ENCODE measurements around the gene RNF34. TPM values are rescaled to one million over a fixed set of nuclear protein-coding genes. Genes with fewer than 3 reads are reported as not detected.
"Not testable (repeated sequence)": the region's sequence is repeated elsewhere in the genome, so short reads cannot be mapped to it uniquely, and the experiment has no call there.

RNF34 gene
- total RNA-seq, 1 experiment from 2014 or later = 109 TPM

- no peak overlapping the region for H3K4me3 ChIP-seq (ENCODE audit: low read length)
- no peak overlapping the region for H3K27ac ChIP-seq (ENCODE audit: low read length)
- H3K9me2 ChIP-seq (replicated peaks; ENCODE audit: insufficient read depth, low read length) = no peaks in the 10 kb centered on the region
- no peak overlapping the region for H3K4me2 ChIP-seq (ENCODE audit: low read depth, low read length, poor library complexity, severe bottlenecking)
- no peak overlapping the region for H3K9ac ChIP-seq (ENCODE audit: low read length)
- H3K79me2 ChIP-seq (ENCODE audit: low read length) = no peaks in the 10 kb centered on the region
- H3K27me3 ChIP-seq (ENCODE audit: low read length) = no peaks in the 10 kb centered on the region
- H2AFZ ChIP-seq (ENCODE audit: low read length) = no peak overlapping the region
- no peaks in the 10 kb centered on the region for H3K9me3 ChIP-seq (ENCODE audit: low read length)
- no peaks in the 10 kb centered on the region for H3K36me3 ChIP-seq (ENCODE audit: insufficient read depth, low read length)
- no peaks in the 10 kb centered on the region for H3K4me1 ChIP-seq (ENCODE audit: low read length)
- no peak for DNase-seq
- H4K20me1 ChIP-seq (ENCODE audit: insufficient read depth, low read depth, low read length) = no peaks in the 10 kb centered on the region
These were observed 21.2 kb upstream of the RNF34 start for GRCh38 chr12:121378736-121379135.

GRCh38 chr12:121379945-121380344 is 20.0 kb upstream of the RNF34 start:
- no peaks in the 10 kb centered on the region for H4K20me1 ChIP-seq (ENCODE audit: insufficient read depth, low read depth, low read length)
- H3K27ac ChIP-seq (ENCODE audit: low read length) = no peak overlapping the region
- no peak overlapping the region for H3K9ac ChIP-seq (ENCODE audit: low read length)
- H3K4me1 ChIP-seq (ENCODE audit: low read length) = no peaks in the 10 kb centered on the region
- H3K36me3 ChIP-seq (ENCODE audit: insufficient read depth, low read length) = no peaks in the 10 kb centered on the region
- no peak for DNase-seq
- no peak overlapping the region for H2AFZ ChIP-seq (ENCODE audit: low read length)
- no peak overlapping the region for H3K4me3 ChIP-seq (ENCODE audit: low read length)
- no peak overlapping the region for H3K4me2 ChIP-seq (ENCODE audit: low read depth, low read length, poor library complexity, severe bottlenecking)
- H3K79me2 ChIP-seq (ENCODE audit: low read length) = no peaks in the 10 kb centered on the region
- H3K9me2 ChIP-seq (replicated peaks; ENCODE audit: insufficient read depth, low read length) = no peaks in the 10 kb centered on the region
- no peaks in the 10 kb centered on the region for H3K9me3 ChIP-seq (ENCODE audit: low read length)
- H3K27me3 ChIP-seq (ENCODE audit: low read length) = no peaks in the 10 kb centered on the region

GRCh38 chr12:121383601-121384021 is 16.3 kb upstream of the RNF34 start:
- Histone ChIP-seq H3K4me1 (ENCODE audit: low read length) (no peaks in the 10 kb centered on the region), H3K9me2 (replicated peaks; ENCODE audit: insufficient read depth, low read length) (no peaks in the 10 kb centered on the region)

GRCh38 chr12:121384891-121385290 is 15.0 kb upstream of the RNF34 start:
- H3K4me1 ChIP-seq (ENCODE audit: low read length); H2AFZ ChIP-seq (ENCODE audit: low read length): not testable (repeated sequence)

More at GRCh38 chr12:121383601-121384021, 16.3 kb upstream of the RNF34 start:
- Histone ChIP-seq H3K27me3 (ENCODE audit: low read length) (no peaks in the 10 kb centered on the region), H3K27ac (ENCODE audit: low read length) (no peak overlapping the region), H3K9ac (ENCODE audit: low read length) (no peak overlapping the region), H3K36me3 (ENCODE audit: insufficient read depth, low read length) (no peaks in the 10 kb centered on the region), H3K4me2 (ENCODE audit: low read depth, low read length, poor library complexity, severe bottlenecking) (no peak overlapping the region), H4K20me1 (ENCODE audit: insufficient read depth, low read depth, low read length) (no peaks in the 10 kb centered on the region), H3K4me3 (ENCODE audit: low read length) (no peak overlapping the region), H3K79me2 (ENCODE audit: low read length) (no peaks in the 10 kb centered on the region), H3K9me3 (ENCODE audit: low read length) (no peaks in the 10 kb centered on the region), H2AFZ (ENCODE audit: low read length) (no peak overlapping the region)
- no peak for DNase-seq

GRCh38 chr12:121388421-121388981 is 11.4 kb upstream of the RNF34 start:
- Histone ChIP-seq H3K27ac (ENCODE audit: low read length) (no peak overlapping the region), H3K36me3 (ENCODE audit: insufficient read depth, low read length) (no peaks in the 10 kb centered on the region), H3K79me2 (ENCODE audit: low read length) (no peaks in the 10 kb centered on the region), H3K9me2 (replicated peaks; ENCODE audit: insufficient read depth, low read length) (no peaks in the 10 kb centered on the region), H2AFZ (ENCODE audit: low read length) (no peak overlapping the region), H3K9ac (ENCODE audit: low read length) (no peak overlapping the region), H3K4me3 (ENCODE audit: low read length) (no peak overlapping the region), H3K27me3 (ENCODE audit: low read length) (no peaks in the 10 kb centered on the region), H4K20me1 (ENCODE audit: insufficient read depth, low read depth, low read length) (no peaks in the 10 kb centered on the region), H3K4me2 (ENCODE audit: low read depth, low read length, poor library complexity, severe bottlenecking) (no peak overlapping the region), H3K4me1 (ENCODE audit: low read length) (no peaks in the 10 kb centered on the region), H3K9me3 (ENCODE audit: low read length) (no peaks in the 10 kb centered on the region)
- DNase-seq = no peak

More at GRCh38 chr12:121384891-121385290, 15.0 kb upstream of the RNF34 start:
- not testable (repeated sequence) for H3K27ac ChIP-seq (ENCODE audit: low read length); H3K36me3 ChIP-seq (ENCODE audit: insufficient read depth, low read length); H4K20me1 ChIP-seq (ENCODE audit: insufficient read depth, low read depth, low read length); H3K9me2 ChIP-seq (replicated peaks; ENCODE audit: insufficient read depth, low read length); H3K27me3 ChIP-seq (ENCODE audit: low read length); H3K79me2 ChIP-seq (ENCODE audit: low read length); H3K4me2 ChIP-seq (ENCODE audit: low read depth, low read length, poor library complexity, severe bottlenecking); DNase-seq; H3K9ac ChIP-seq (ENCODE audit: low read length); H3K4me3 ChIP-seq (ENCODE audit: low read length); H3K9me3 ChIP-seq (ENCODE audit: low read length)

GRCh38 chr12:121390856-121391255 is 9.1 kb upstream of the RNF34 start:
- no peak overlapping the region for H3K9ac ChIP-seq (ENCODE audit: low read length)
- H3K4me2 ChIP-seq (ENCODE audit: low read depth, low read length, poor library complexity, severe bottlenecking) = no peak overlapping the region

GRCh38 chr12:121391619-121392324 is 8.1 kb upstream of the RNF34 start:
- Histone ChIP-seq H3K9me2 (replicated peaks; ENCODE audit: insufficient read depth, low read length) (no peaks in the 10 kb centered on the region), H3K4me2 (ENCODE audit: low read depth, low read length, poor library complexity, severe bottlenecking) (peak overlapping the region; percentile 32), H3K27me3 (ENCODE audit: low read length) (no peaks in the 10 kb centered on the region), H3K9me3 (ENCODE audit: low read length) (no peaks in the 10 kb centered on the region), H2AFZ (ENCODE audit: low read length) (peak overlapping the region; percentile 8; the same call in 1 of the 2 replicates), H3K36me3 (ENCODE audit: insufficient read depth, low read length) (no peaks in the 10 kb centered on the region), H3K4me1 (ENCODE audit: low read length) (no peaks in the 10 kb centered on the region), H3K4me3 (ENCODE audit: low read length) (no peak overlapping the region), H3K9ac (ENCODE audit: low read length) (no peak overlapping the region; the same call in 1 of the 2 replicates), H4K20me1 (ENCODE audit: insufficient read depth, low read depth, low read length) (no peaks in the 10 kb centered on the region), H3K79me2 (ENCODE audit: low read length) (no peaks in the 10 kb centered on the region), H3K27ac (ENCODE audit: low read length) (no peak overlapping the region)
- DNase-seq = no peak

More at GRCh38 chr12:121390856-121391255, 9.1 kb upstream of the RNF34 start:
- no peaks in the 10 kb centered on the region for H3K79me2 ChIP-seq (ENCODE audit: low read length)
- no peaks in the 10 kb centered on the region for H3K4me1 ChIP-seq (ENCODE audit: low read length)
- H3K27me3 ChIP-seq (ENCODE audit: low read length) = no peaks in the 10 kb centered on the region
- no peak overlapping the region for H3K27ac ChIP-seq (ENCODE audit: low read length)
- no peaks in the 10 kb centered on the region for H3K9me3 ChIP-seq (ENCODE audit: low read length)
- no peaks in the 10 kb centered on the region for H3K36me3 ChIP-seq (ENCODE audit: insufficient read depth, low read length)
- no peak overlapping the region for H2AFZ ChIP-seq (ENCODE audit: low read length)
- no peak for DNase-seq
- no peak overlapping the region for H3K4me3 ChIP-seq (ENCODE audit: low read length)
- no peaks in the 10 kb centered on the region for H3K9me2 ChIP-seq (replicated peaks; ENCODE audit: insufficient read depth, low read length)
- H4K20me1 ChIP-seq (ENCODE audit: insufficient read depth, low read depth, low read length) = no peaks in the 10 kb centered on the region

GRCh38 chr12:121392325-121392716 is 7.6 kb upstream of the RNF34 start:
- no peak overlapping the region for H3K9ac ChIP-seq (ENCODE audit: low read length)
- no peak overlapping the region for H3K4me2 ChIP-seq (ENCODE audit: low read depth, low read length, poor library complexity, severe bottlenecking)
- H2AFZ ChIP-seq (ENCODE audit: low read length) = no peak overlapping the region

More at GRCh38 chr12:121392325-121392716, 7.6 kb upstream of the RNF34 start:
- Histone ChIP-seq H3K4me1 (ENCODE audit: low read length) (no peaks in the 10 kb centered on the region), H3K27me3 (ENCODE audit: low read length) (no peaks in the 10 kb centered on the region), H3K27ac (ENCODE audit: low read length) (no peak overlapping the region), H3K4me3 (ENCODE audit: low read length) (no peak overlapping the region), H3K79me2 (ENCODE audit: low read length) (no peaks in the 10 kb centered on the region), H3K9me3 (ENCODE audit: low read length) (no peaks in the 10 kb centered on the region), H4K20me1 (ENCODE audit: insufficient read depth, low read depth, low read length) (no peaks in the 10 kb centered on the region), H3K36me3 (ENCODE audit: insufficient read depth, low read length) (no peaks in the 10 kb centered on the region), H3K9me2 (replicated peaks; ENCODE audit: insufficient read depth, low read length) (no peaks in the 10 kb centered on the region)
- DNase-seq = no peak

Data from Karpas-422 (cell line).